Stimulated activated CD4-positive, alpha-beta T cell treated with anti-CD3 and anti-CD28 coated beads, Interleukin-4, amount 100 ng/mL, for 1 hour (primary cell): Measurements from ENCODE around the gene FA2H.
"Not testable (repeated sequence)": the region's sequence is repeated elsewhere in the genome, so short reads cannot be mapped to it uniquely, and the experiment has no call there.

Experiments used
- DNase-seq: peaks from one replicate; pipeline ENCODE4 v3.0.0-alpha.2; 2020

FA2H gene

DNA sequence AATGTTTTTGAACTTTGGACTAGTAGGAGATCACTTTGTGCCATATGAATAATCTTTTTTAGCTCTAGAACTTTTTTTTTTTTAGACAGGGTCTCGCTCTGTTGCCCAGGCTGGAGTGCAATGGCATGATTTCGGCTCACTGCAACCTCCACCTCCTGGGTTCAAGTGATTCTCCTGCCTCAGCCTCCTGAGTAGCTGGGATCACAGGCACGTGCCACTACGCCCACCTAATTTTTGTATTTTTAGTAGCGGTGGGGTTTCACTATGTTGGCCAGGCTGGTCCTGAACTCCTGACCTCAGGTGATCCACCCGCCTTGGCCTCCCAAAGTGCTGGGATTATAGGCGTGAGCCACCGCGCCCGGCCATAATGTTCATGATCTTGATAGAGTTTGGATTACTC lies 105.7 kb downstream of the FA2H start:
- DNase-seq, result not testable (repeated sequence)

DNA sequence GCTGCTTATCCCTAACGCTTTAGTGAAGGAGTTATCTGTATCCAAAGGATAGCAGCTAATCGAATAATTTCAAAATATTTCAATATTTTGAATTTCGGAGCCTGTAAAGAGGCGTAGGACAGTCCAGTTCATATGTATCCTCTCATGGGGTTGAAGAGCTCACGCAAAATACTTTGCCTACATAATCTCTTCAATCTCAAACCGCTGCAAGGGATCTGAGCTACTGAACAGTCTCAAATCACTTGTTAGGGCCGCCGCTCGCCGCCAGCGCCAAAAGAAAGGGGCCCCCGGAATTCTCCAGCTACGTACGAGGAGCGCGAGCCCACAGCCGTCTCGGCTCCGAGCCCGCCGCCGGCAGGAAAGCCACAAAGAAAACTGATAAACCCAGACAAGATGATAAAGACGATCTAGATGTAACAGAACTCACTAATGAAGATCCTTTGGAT lies 107.3 kb downstream of the FA2H start:
- peak; percentile 15 for DNase-seq

DNA sequence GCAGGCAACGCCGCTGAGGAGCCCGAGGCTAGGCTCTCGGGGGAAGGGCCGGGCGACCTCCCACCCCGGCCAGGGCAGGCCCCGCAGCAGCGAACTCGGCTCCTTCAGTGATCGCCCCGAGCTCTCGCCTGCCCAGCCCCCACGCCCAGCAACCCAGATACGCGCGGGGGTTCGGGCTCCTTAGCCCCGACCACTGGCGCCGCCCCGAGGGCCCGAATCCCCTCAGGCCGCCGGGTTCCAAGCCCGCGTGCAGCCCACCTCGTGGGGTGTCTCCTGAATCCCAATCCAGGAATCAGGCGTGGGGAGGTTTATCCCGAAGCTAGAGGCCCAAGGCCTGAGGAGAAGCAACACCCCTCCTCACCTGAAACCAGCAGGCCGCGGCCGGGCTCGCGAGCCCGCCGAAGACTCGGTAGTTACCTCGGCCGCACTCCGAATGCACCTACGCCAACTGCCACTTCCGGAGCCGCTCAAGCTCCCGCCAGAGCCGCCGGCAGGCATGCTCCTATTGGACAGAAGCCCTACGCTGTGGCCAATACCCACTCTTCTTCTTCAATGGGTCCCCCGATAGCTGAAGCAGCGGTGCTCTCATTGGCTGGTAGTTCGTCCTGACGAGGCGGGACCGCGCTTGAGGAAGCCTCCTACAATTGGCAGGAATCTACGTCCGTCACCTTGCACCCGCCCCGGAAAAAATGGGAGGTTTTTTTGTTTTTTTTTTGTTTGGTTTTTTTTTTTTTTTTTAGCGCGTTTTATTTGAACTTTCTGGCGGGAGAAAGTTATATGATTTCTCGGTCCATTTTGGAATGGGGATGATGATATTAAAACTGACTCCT lies 108.0 kb downstream of the FA2H start, which contains the start of gene RFWD3:
Gene RFWD3 (minus strand): TSS at position 453 of the 830 bp plus-strand sequence. CDS start 5,428 bp downstream, outside the sequence.
- peak; percentile 90 for DNase-seq

DNA sequence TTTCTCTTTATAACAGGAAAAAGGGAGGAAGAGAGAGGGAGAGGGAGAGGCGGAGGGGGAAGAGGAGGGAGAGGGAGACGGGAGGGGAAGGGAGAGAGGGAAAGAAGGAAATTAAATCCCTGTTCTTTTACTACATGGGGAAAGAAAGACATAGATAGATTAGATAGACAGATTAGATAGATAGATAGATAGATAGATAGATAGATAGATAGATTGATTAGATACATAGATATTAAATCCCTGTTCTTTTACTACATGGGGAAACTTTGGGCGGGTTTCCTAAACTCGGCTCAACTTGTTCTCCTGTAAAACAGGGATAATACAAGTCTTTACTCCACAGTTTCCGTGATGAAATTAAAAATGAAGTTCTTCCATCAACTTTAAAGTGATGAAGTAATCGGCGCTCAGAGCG lies 108.6 kb downstream of the FA2H start:
- no peak for DNase-seq
